Sigmoid colon (tissue), 7 donors: Measurements from ENCODE around the gene PDE4DIP. TPM values are rescaled to one million over a fixed set of nuclear protein-coding genes. Genes with fewer than 3 reads are reported as not detected.
"Not testable (repeated sequence)": the region's sequence is repeated elsewhere in the genome, so short reads cannot be mapped to it uniquely, and the experiment has no call there.

ENCODE experiments used
- DNase-seq: peaks from one replicate; pipeline ENCODE4 v3.0.0-alpha.2; 2019
- H3K27ac ChIP-seq, 4 donors: fragments of 200-600 bp; sonication (generic); one replicate each; pipeline ENCODE4 v1.5.1; 2016 to 2019; ENCODE audit warnings: mild to moderate bottlenecking in 1 of 4
- H3K27me3 ChIP-seq, 3 donors: fragments of 200-600 bp; sonication (generic); one replicate each; pipeline ENCODE4 v1.5.1; 2019; ENCODE audit warnings: mild to moderate bottlenecking in 1 of 3
- H3K36me3 ChIP-seq, 4 donors: fragments of 200-600 bp; sonication (generic); one replicate each; pipeline ENCODE4 v1.5.1; 2016 to 2019
- H3K4me1 ChIP-seq, 4 donors: fragments of 200-600 bp; sonication (generic); one replicate each; pipeline ENCODE4 v1.5.1; 2017 to 2019
- H3K4me3 ChIP-seq, 4 donors: fragments of 200-600 bp; sonication (generic); one replicate each; pipeline ENCODE4 v1.5.1; 2017 to 2019; ENCODE audit warnings: mild to moderate bottlenecking in 2 of 4, moderate library complexity in 1 of 4
- H3K9me3 ChIP-seq, 4 donors: fragments of 200-600 bp in 3 of 4; sonication (generic) in 3 of 4; one replicate each; pipeline versions ENCODE4 v1.5.1 to v1.6.1; 2013 to 2019
- WGBS, 2 donors: extraction: QIAGEN DNeasy Blood & Tissue Kit; methylation state at CpG; one replicate each; pipeline ENCODE4 v1.1.7; 2013; 5-methylcytosine and 5-hydroxymethylcytosine counted together
- intact Hi-C: fragments of 100-400 bp; cut with DNase I; formaldehyde crosslinking; loops from one replicate; pipeline ENCODE4 v1.15.1; 2023
- polyA plus RNA-seq, 3 donors: library from polyadenylated mRNA; stranded (reverse); fragments of 200-250 nt; gene quantifications; one replicate each; pipeline ENCODE4 v1.2.3, GENCODE V29; 2013
- total RNA-seq, 4 donors: library from RNA; depleted of rRNA; stranded (reverse); fragments of >200 nt; gene quantifications; one replicate each; pipeline ENCODE4 v1.1.0, GENCODE V29; 2016
- donor health status: healthy with polysubstance abuse.
- donor health status: Bipolar disorder and iron deficiency.
- donor health status: healthy.

Gene PDE4DIP
- total and polyA plus RNA-seq, 7 donors: 16.8 to 59.5 (median 29.0) TPM

GRCh38 chr1:148885219-148885618 lies 41.0 kb downstream of the PDE4DIP start:
- H3K4me3 ChIP-seq, DNase-seq, H3K27ac ChIP-seq, H3K27me3 ChIP-seq, intact Hi-C loops, H3K36me3 ChIP-seq, H3K4me1 ChIP-seq, H3K9me3 ChIP-seq: not testable (repeated sequence)
- 43 to 65% methylated on average over 2 of the region's 4 CpGs for WGBS, 2 donors

- DNase-seq, H3K4me1 ChIP-seq, H3K27ac ChIP-seq, H3K27me3 ChIP-seq, H3K36me3 ChIP-seq, H3K9me3 ChIP-seq, intact Hi-C loops, H3K4me3 ChIP-seq: not testable (repeated sequence)
- WGBS, 2 donors: no CpG with 5 or more reads among the region's 4 CpGs
Observed at GRCh38 chr1:148886293-148886692, 42.1 kb downstream of the PDE4DIP start.

- H3K36me3 ChIP-seq, intact Hi-C loops, H3K9me3 ChIP-seq, H3K27me3 ChIP-seq, H3K27ac ChIP-seq, DNase-seq, H3K4me1 ChIP-seq, H3K4me3 ChIP-seq: not testable (repeated sequence)
- no CpG with 5 or more reads among the region's 5 CpGs for WGBS, 2 donors
Observed at GRCh38 chr1:148888597-148888996, 44.4 kb downstream of the PDE4DIP start.

GRCh38 chr1:148889267-148890074 lies 45.2 kb downstream of the PDE4DIP start:
- DNase-seq, H3K36me3 ChIP-seq, H3K27me3 ChIP-seq, H3K9me3 ChIP-seq, H3K4me3 ChIP-seq, H3K4me1 ChIP-seq, intact Hi-C loops, H3K27ac ChIP-seq: not testable (repeated sequence)
- WGBS, 2 donors: 90 to 96% methylated on average over 8 to 10 of the region's 28 CpGs

GRCh38 chr1:148890075-148890568 lies 45.9 kb downstream of the PDE4DIP start:
- H3K27ac ChIP-seq, H3K9me3 ChIP-seq, intact Hi-C loops, H3K4me3 ChIP-seq, DNase-seq, H3K27me3 ChIP-seq, H3K4me1 ChIP-seq, H3K36me3 ChIP-seq: not testable (repeated sequence)
- WGBS, 2 donors: no CpG with 5 or more reads among the region's 4 CpGs

GRCh38 chr1:148894360-148895352 lies 50.4 kb downstream of the PDE4DIP start:
- WGBS, 2 donors: no CpG with 5 or more reads among the region's 5 CpGs
- H3K27me3 ChIP-seq, intact Hi-C loops, DNase-seq, H3K9me3 ChIP-seq, H3K36me3 ChIP-seq, H3K27ac ChIP-seq, H3K4me3 ChIP-seq, H3K4me1 ChIP-seq: not testable (repeated sequence)

- DNase-seq, intact Hi-C loops, H3K27me3 ChIP-seq, H3K27ac ChIP-seq, H3K4me3 ChIP-seq, H3K9me3 ChIP-seq, H3K36me3 ChIP-seq, H3K4me1 ChIP-seq: not testable (repeated sequence)
- no CpG with 5 or more reads among the region's 5 CpGs for WGBS, 2 donors
Observed at GRCh38 chr1:148900026-148900425, 55.8 kb downstream of the PDE4DIP start.

GRCh38 chr1:148900691-148901090 lies 56.5 kb downstream of the PDE4DIP start:
- H3K4me3 ChIP-seq: not testable (repeated sequence)

GRCh38 chr1:148901150-148901952 lies 57.1 kb downstream of the PDE4DIP start:
- WGBS, 2 donors: 61% methylated on average over 3 of the region's 9 CpGs; no CpG with 5 or more reads in 1 of the 2 donors
- not testable (repeated sequence) for H3K36me3 ChIP-seq

More at GRCh38 chr1:148900691-148901090, 56.5 kb downstream of the PDE4DIP start:
- H3K36me3 ChIP-seq, H3K9me3 ChIP-seq, H3K27me3 ChIP-seq, H3K4me1 ChIP-seq, intact Hi-C loops, DNase-seq: not testable (repeated sequence)
- peak overlapping the region in 1 of 4 donors; percentile 66 for H3K27ac ChIP-seq
- no CpG with 5 or more reads among the region's 3 CpGs for WGBS, 2 donors

GRCh38 chr1:148901953-148902341 lies 57.7 kb downstream of the PDE4DIP start:
- H3K9me3 ChIP-seq, H3K4me3 ChIP-seq, H3K4me1 ChIP-seq, H3K27me3 ChIP-seq, H3K36me3 ChIP-seq, intact Hi-C loops, DNase-seq: not testable (repeated sequence)
- peak overlapping the region in 1 of 4 donors; percentile 75 for H3K27ac ChIP-seq
- WGBS, 2 donors: no CpG with 5 or more reads among the region's 4 CpGs

More at GRCh38 chr1:148901150-148901952, 57.1 kb downstream of the PDE4DIP start:
- H3K4me3 ChIP-seq, DNase-seq, H3K4me1 ChIP-seq, intact Hi-C loops, H3K27me3 ChIP-seq, H3K9me3 ChIP-seq: not testable (repeated sequence)
- peak overlapping the region in 1 of 4 donors; percentile 75 for H3K27ac ChIP-seq

- WGBS, 2 donors: no CpG with 5 or more reads among the region's 4 CpGs
- H3K9me3 ChIP-seq, intact Hi-C loops, H3K27ac ChIP-seq, H3K4me1 ChIP-seq, DNase-seq, H3K36me3 ChIP-seq, H3K4me3 ChIP-seq, H3K27me3 ChIP-seq: not testable (repeated sequence)
Observed at GRCh38 chr1:148909219-148909826, 65.1 kb downstream of the PDE4DIP start.
